Activated T-cell treated with anti-CD3 and anti-CD28 coated beads, Interleukin-2, amount 50 U/mL, for 48 hours (primary cell): ENCODE measurements around the gene TMEM95.
A peak's percentile ranks its signal among the peaks of the same experiment; 100 is the strongest.
"Not testable (repeated sequence)": the region's sequence is repeated elsewhere in the genome, so short reads cannot be mapped to it uniquely, and the experiment has no call there.

Experiments
- DNase-seq, 2 experiments: peaks; one replicate each; pipeline ENCODE4 v3.0.0-alpha.2; 2020

Gene TMEM95

GRCh38 chr17:7323731-7324437 is 31.1 kb upstream of the TMEM95 start:
- DNase-seq: peak; percentile 82 to 84

GRCh38 chr17:7324438-7324779 is 30.5 kb upstream of the TMEM95 start:
- DNase-seq: no peak

- DNase-seq: no peak
These were observed 29.9 kb upstream of the TMEM95 start for GRCh38 chr17:7325031-7325528.

GRCh38 chr17:7326186-7326585 is 28.8 kb upstream of the TMEM95 start:
- DNase-seq: no peak

GRCh38 chr17:7327056-7327455 is 27.9 kb upstream of the TMEM95 start:
- DNase-seq: no peak

DNA sequence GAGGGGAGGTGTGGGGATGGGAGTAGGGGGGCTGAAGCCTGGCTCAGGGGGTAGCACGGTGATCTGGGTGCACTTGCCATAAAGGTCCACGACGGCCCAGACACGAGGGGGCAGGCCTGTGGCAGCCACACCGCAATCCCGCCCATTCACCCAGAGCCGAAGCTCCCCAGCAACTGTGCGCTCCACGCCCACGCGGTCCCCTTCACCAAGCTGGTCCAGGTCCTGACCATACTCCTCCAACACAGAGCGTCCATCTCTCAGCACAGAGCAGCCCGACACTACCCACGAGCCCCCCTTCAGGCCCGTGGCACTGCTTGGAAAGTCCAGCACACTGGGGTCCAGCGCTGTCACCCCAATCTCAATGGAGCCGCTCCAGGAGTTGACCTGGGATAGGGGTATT is 27.5 kb upstream of the TMEM95 start:
- DNase-seq: no peak

GRCh38 chr17:7328009-7328408 is 26.9 kb upstream of the TMEM95 start:
- DNase-seq: no peak

- no peak for DNase-seq
These were observed 26.0 kb upstream of the TMEM95 start, which contains the start of gene NEURL4 for GRCh38 chr17:7328840-7329373. Gene NEURL4, minus strand, starts transcription at chr17:7329335. Its CDS starts 23 bp downstream, at chr17:7329312.

GRCh38 chr17:7329374-7329996 is 25.5 kb upstream of the TMEM95 start:
- peak; percentile 98 for DNase-seq

DNA sequence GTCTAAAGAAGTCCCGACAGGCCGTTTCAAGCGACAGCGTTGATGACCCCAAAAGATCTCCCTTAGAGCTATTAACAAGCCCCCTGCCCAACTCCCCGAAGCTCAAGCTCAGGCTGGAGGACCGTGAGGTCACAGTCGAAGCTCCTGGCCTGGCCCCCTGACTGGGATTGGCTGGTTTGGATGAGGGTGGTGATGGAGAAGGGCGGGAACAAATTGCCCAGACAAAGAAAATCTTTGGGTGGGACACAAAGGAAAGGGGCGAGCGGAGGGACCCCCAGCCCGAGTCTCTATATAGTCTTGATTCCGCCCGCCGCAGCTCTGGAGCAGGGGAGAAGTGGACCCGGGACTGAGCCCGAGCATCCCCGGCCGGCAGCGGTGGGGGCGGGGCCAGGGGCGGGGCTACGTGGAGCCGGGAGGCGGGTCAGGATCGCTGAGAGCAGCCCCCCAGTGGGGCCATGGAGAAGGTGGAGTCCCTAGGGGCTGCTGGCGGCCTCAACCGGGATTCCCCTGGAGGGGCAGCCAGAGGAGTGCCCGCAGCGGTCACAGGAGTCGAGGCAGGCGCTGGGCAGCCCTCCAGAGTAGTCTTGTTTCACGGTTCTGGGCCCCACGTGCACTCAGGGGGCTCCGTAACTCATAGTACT is 24.8 kb upstream of the TMEM95 start:
- DNase-seq: peak; percentile 89 to 91

DNA sequence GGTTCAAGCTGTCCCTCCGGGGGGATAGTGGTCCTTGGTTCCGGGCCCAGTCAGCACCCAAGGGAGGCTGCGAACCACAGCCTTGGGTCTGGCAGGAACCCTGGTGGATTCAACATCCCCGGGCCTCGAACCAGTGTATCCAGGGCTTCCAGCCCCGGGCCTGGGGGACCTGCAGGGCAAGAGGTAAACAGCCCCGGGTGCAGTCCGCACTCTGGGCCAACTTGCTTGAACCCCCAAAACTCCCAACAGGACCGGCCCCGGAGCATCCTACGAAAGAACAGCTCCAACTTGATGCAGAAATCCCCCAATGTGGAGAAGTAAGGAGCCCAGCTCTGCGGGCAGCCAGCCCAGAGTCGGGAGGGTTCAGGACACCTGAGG is 24.3 kb upstream of the TMEM95 start:
- no peak for DNase-seq

GRCh38 chr17:7332111-7332510 is 22.8 kb upstream of the TMEM95 start:
- DNase-seq: no peak

- DNase-seq: peak; percentile 48 to 54
These were observed 22.3 kb upstream of the TMEM95 start for GRCh38 chr17:7332600-7333069.

DNA sequence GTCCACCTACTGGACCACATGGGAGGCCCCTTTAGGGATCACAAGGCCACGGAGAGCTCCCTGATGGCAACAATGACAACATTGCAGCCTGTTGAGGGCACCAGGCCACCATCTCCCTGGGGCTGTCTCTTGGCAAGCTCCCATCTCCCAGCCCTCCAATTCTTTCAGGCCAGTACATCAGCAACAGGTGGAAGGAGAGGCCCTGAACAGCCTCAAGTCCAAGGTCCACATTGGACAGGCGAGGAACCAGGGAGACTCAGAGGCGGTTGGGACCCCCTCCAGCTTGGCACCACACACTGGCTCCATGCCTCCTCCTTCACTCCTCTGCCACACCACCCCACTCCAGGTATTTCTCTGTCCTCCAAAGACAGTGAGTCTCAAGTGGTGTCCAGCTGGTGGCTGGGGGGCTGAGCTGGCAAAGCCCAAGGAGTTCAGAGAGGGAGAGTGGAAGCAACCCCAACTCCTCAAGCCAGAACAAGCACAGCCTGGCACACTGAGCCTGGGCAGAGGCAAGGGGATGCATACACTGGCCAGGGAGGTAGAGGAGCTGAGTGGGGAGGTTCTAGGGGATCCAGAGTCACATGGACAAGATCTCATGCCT is 19.9 kb upstream of the TMEM95 start:
- no peak for DNase-seq

- not testable (repeated sequence) for DNase-seq
These were observed 19.2 kb upstream of the TMEM95 start for GRCh38 chr17:7335765-7336164.

- peak; percentile 92 to 93 for DNase-seq
These were observed 18.4 kb upstream of the TMEM95 start, which contains the start of gene ACAP1 for GRCh38 chr17:7336240-7337175. Gene ACAP1, plus strand, starts transcription at chr17:7336529. Its CDS starts 206 bp downstream, at chr17:7336735.

DNA sequence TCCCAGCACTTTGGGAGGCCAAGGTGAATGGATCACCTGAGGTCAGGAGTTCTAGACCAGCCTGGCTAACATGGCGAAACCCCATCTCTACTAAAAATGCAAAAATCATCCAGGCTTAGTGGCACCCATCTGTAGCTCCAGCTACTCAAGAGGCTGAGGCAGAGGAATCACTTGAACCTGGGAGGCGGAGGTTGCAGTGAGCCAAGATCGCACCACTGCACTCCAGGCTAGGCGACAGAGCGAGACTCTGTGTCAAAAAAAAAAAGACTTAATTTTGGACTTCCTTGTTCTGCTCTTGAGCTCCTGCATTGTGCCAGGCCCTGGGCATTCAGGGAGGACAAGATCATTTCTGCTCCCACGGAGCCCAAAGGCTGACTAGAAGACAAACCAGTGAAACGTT is 17.4 kb upstream of the TMEM95 start:
- not testable (repeated sequence) for DNase-seq

DNA sequence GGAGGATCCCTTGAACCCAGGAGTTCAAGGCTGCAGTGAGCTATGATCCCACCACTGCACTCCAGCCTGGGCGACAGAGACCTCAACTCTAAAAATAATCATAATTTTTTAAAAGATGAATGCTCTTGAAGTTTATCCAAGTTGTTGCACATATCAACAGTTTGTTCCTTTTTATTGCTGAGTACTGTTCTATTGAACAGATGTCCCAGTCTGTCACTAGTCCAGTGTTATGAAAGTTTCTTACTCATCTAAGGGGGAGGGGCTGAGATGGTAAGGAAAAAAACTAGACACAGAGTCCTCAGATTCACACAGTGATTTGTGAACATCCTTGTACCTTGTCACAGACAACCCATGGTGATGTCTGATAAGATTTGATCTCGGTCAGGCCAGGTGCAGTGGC is 14.8 kb upstream of the TMEM95 start:
- DNase-seq: no peak

DNA sequence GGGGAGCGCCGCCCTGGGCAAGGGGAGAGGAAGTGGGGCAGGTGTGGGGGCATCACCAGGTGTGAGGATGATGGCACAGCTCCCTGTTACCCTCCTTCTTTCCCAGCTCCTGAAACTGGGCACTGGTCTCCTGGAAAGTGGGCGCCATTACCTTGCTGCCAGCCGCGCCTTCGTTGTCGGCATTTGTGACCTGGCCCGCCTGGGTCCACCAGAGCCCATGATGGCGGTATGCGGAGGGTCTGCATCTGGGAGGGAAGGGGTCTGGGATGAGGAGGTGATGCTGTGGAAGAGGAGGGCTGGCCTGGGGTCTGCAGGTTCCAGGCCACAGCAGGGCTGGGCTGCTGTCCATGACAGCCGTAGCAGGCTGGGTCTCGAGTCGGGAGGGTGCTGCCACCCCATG is 13.1 kb upstream of the TMEM95 start:
- no peak for DNase-seq

GRCh38 chr17:7343250-7343649 is 11.7 kb upstream of the TMEM95 start:
- DNase-seq: no peak

- no peak for DNase-seq
These were observed 8.0 kb upstream of the TMEM95 start for GRCh38 chr17:7346761-7347614.
